ENCODE measurements around the gene CYP24A1.

Gene CYP24A1

GRCh38 chr20:54184904-54185626 lies 11.3 kb upstream of the CYP24A1 start:
- no peak for TF ChIP-seq CTCF (IDR thresholded peaks at IDR 0.05; ENCODE audit: low read length, missing control alignments)
- H3K4me3 ChIP-seq (replicated peaks; ENCODE audit: low read depth, low read length) = no peak overlapping the region
- DNase-seq (ENCODE audit: low read depth) = no peak

- DNase-seq (ENCODE audit: low read depth) = no peak
- no peak for TF ChIP-seq CTCF (IDR thresholded peaks at IDR 0.05; ENCODE audit: low read length, missing control alignments)
- H3K4me3 ChIP-seq (replicated peaks; ENCODE audit: low read depth, low read length) = no peak overlapping the region
Observed at GRCh38 chr20:54184071-54184470, 10.3 kb upstream of the CYP24A1 start.

- H3K4me3 ChIP-seq (replicated peaks; ENCODE audit: low read depth, low read length) = no peak overlapping the region
- DNase-seq (ENCODE audit: low read depth) = no peak
- no peak for TF ChIP-seq CTCF (IDR thresholded peaks at IDR 0.05; ENCODE audit: low read length, missing control alignments)
Observed at GRCh38 chr20:54180931-54181330, 7.1 kb upstream of the CYP24A1 start.

- no peak for DNase-seq (ENCODE audit: low read depth)
- TF ChIP-seq CTCF (IDR thresholded peaks at IDR 0.05; ENCODE audit: low read length, missing control alignments) = no peak
- no peak overlapping the region for H3K4me3 ChIP-seq (replicated peaks; ENCODE audit: low read depth, low read length)
Observed at GRCh38 chr20:54179946-54180345, 6.2 kb upstream of the CYP24A1 start.

GRCh38 chr20:54178256-54178655 lies 4.5 kb upstream of the CYP24A1 start:
- no peak overlapping the region for H3K4me3 ChIP-seq (replicated peaks; ENCODE audit: low read depth, low read length)
- no peak for TF ChIP-seq CTCF (IDR thresholded peaks at IDR 0.05; ENCODE audit: low read length, missing control alignments)
- no peak for DNase-seq (ENCODE audit: low read depth)

- DNase-seq (ENCODE audit: low read depth) = no peak
- TF ChIP-seq CTCF (IDR thresholded peaks at IDR 0.05; ENCODE audit: low read length, missing control alignments) = no peak
- no peak overlapping the region for H3K4me3 ChIP-seq (replicated peaks; ENCODE audit: low read depth, low read length)
Observed at GRCh38 chr20:54177378-54177777, 3.6 kb upstream of the CYP24A1 start.

- no peak overlapping the region for H3K4me3 ChIP-seq (replicated peaks; ENCODE audit: low read depth, low read length)
- TF ChIP-seq CTCF (IDR thresholded peaks at IDR 0.05; ENCODE audit: low read length, missing control alignments) = no peak
- DNase-seq (ENCODE audit: low read depth) = no peak
Observed at GRCh38 chr20:54176610-54177009, 2.8 kb upstream of the CYP24A1 start.

Measured in fibroblast of pulmonary artery (primary cell).